ENCODE measurements around the gene TSC22D2. TPM values are rescaled to one million over a fixed set of nuclear protein-coding genes. Genes with fewer than 3 reads are reported as not detected.

The TSC22D2 gene
- polyA plus RNA-seq, 6 donors from 2014 or later, result 11.0 to 16.4 (median 14.0) TPM

- no peak overlapping the region for H3K27ac Mint-ChIP-seq
- peaks cover 0 to 6% (median 0%) of the 10 kb centered on the region in 3 donors for H3K4me1 Mint-ChIP-seq
- ATAC-seq (ENCODE audit: low read depth in 2 of 2), result no peak
- H3K9me3 Mint-ChIP-seq, result peaks cover 4 to 35% (median 18%) of the 10 kb centered on the region in 7 donors
- H3K36me3 Mint-ChIP-seq, result peaks cover 17 to 18% of the 10 kb centered on the region in 2 donors
- H3K27me3 Mint-ChIP-seq, result peaks cover 4 to 37% (median 20%) of the 10 kb centered on the region in 3 donors
- DNase-seq, result no peak
- H3K4me3 Mint-ChIP-seq, result no peak overlapping the region
Observed at GRCh38 chr3:150503402-150504099, 95.5 kb downstream of the TSC22D2 start.

DNA sequence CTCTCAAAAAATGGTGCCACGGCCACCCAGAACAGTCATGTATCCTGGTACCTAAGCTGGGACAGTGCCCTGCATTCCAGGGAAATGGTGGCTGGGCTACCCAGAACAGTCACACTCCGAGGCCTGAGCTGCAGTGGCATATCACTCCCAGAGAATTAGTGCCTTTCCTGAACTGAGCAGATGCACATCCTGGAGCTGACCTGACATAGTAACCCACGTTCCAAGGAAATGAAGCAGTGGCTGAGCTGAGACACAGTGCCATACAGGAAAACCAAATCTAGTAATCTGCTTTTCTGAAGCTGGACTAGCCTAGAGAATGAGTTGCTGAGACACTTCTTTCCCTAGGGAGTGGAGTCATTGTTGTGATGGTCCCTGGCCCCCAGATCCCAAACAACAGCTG lies 96.4 kb downstream of the TSC22D2 start:
- H3K27ac Mint-ChIP-seq, result no peak overlapping the region
- H3K27me3 Mint-ChIP-seq, result peaks cover 4 to 37% (median 20%) of the 10 kb centered on the region in 3 donors
- H3K36me3 Mint-ChIP-seq, result peaks cover 17 to 18% of the 10 kb centered on the region in 2 donors
- no peak for DNase-seq
- H3K4me1 Mint-ChIP-seq, result peaks cover 0 to 6% (median 0%) of the 10 kb centered on the region in 3 donors
- ATAC-seq (ENCODE audit: low read depth in 2 of 2), result no peak
- H3K4me3 Mint-ChIP-seq, result no peak overlapping the region
- H3K9me3 Mint-ChIP-seq, result peaks cover 4 to 31% (median 18%) of the 10 kb centered on the region in 7 donors

DNA sequence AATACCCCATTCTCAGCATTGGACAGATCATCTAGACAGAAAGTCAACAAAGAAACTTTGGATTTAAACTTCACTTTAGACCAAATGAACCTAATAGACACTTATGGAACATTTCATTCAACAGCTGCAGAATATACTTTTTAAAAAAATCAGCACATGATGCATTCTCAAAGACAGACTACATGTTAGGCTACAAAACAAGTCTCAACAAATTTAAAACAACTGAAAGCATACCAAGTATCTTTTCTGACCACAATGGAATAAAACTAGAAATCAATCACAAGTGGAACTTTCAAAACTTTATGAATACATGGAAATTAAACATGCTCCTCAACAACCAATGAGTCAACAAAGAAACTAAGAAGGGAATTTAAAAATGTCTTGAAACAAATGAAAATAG lies 100.3 kb downstream of the TSC22D2 start:
- H3K27ac Mint-ChIP-seq, result no peak overlapping the region
- peaks cover 10 to 37% (median 20%) of the 10 kb centered on the region in 3 donors for H3K27me3 Mint-ChIP-seq
- no peaks in the 10 kb centered on the region for H3K4me1 Mint-ChIP-seq

GRCh38 chr3:150509780-150510179 lies 101.7 kb downstream of the TSC22D2 start:
- peaks cover 10 to 28% (median 12%) of the 10 kb centered on the region in 3 donors for H3K27me3 Mint-ChIP-seq
- H3K4me1 Mint-ChIP-seq, result no peaks in the 10 kb centered on the region
- H3K27ac Mint-ChIP-seq, result no peak overlapping the region
- peaks cover 0 to 13% (median 5%) of the 10 kb centered on the region in 7 donors for H3K9me3 Mint-ChIP-seq
- no peak for DNase-seq
- ATAC-seq (ENCODE audit: low read depth in 2 of 2), result no peak
- H3K4me3 Mint-ChIP-seq, result no peak overlapping the region
- peaks cover 9 to 10% of the 10 kb centered on the region in 2 donors for H3K36me3 Mint-ChIP-seq

More for the DNA sequence above, 100.3 kb downstream of the TSC22D2 start:
- no peak for ATAC-seq (ENCODE audit: low read depth in 2 of 2)
- no peak overlapping the region for H3K4me3 Mint-ChIP-seq
- DNase-seq, result no peak
- H3K36me3 Mint-ChIP-seq, result peaks cover 9 to 10% of the 10 kb centered on the region in 2 donors
- H3K9me3 Mint-ChIP-seq, result peaks cover 0 to 13% (median 5%) of the 10 kb centered on the region in 7 donors

GRCh38 chr3:150511122-150511821 lies 103.2 kb downstream of the TSC22D2 start:
- H3K36me3 Mint-ChIP-seq, result peaks cover 9 to 10% of the 10 kb centered on the region in 2 donors
- H3K4me3 Mint-ChIP-seq, result no peak overlapping the region
- H3K27me3 Mint-ChIP-seq, result peaks cover 12 to 22% (median 12%) of the 10 kb centered on the region in 3 donors
- H3K9me3 Mint-ChIP-seq, result peaks cover 0 to 13% (median 7%) of the 10 kb centered on the region in 7 donors
- ATAC-seq (ENCODE audit: low read depth in 2 of 2), result no peak
- no peaks in the 10 kb centered on the region for H3K4me1 Mint-ChIP-seq
- no peak for DNase-seq
- no peak overlapping the region for H3K27ac Mint-ChIP-seq

DNA sequence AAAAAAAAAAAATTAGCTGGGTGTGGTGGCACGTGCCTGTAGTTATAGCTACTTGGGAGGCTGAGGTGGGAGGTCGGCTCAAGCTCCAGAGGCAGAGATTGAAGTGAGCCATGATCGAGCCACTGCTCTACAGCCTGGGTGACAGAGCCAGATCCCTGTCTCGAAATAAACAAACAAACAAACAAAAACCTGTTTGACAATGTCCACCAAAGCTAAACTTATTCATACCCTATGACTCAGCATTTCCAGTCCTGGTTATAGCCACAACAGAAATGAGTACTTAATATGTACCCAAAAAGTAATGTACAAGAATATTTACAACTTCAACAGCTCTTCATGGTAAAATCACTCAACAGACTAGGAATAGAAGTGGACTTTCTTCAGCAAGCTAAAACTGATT lies 107.1 kb downstream of the TSC22D2 start:
- DNase-seq (no peak), ATAC-seq (ENCODE audit: low read depth in 2 of 2) (no peak)
- H3K27ac Mint-ChIP-seq, result no peak overlapping the region

More for the DNA sequence above, 107.1 kb downstream of the TSC22D2 start:
- H3K27me3 Mint-ChIP-seq, result peaks cover 0 to 12% (median 5%) of the 10 kb centered on the region in 3 donors
- no peaks in the 10 kb centered on the region for H3K4me1 Mint-ChIP-seq
- no peak overlapping the region for H3K4me3 Mint-ChIP-seq
- H3K36me3 Mint-ChIP-seq, result peaks cover 0 to 5% of the 10 kb centered on the region in 2 donors
- peaks cover 0 to 21% (median 9%) of the 10 kb centered on the region in 7 donors for H3K9me3 Mint-ChIP-seq

Other genes starting within 250 kb of the TSC22D2 start
- 100 to 1,000 TPM in 4 of 6 donors, 10 to 100 TPM in 2; 82.5 to 115 (median 106) TPM for gene SERP1, start 138.2 kb downstream of the TSC22D2 start, polyA plus RNA-seq (ENCODE audit: low read depth in 6 of 6)
- gene EIF2A, start 138.5 kb downstream of the TSC22D2 start, polyA plus RNA-seq (ENCODE audit: low read depth in 6 of 6), result 10 to 100 TPM; 31.6 to 54.0 (median 42.9) TPM
- 100 to 1,000 TPM; 279 to 418 (median 299) TPM for gene SELENOT, start 195.0 kb downstream of the TSC22D2 start, polyA plus RNA-seq (ENCODE audit: low read depth in 6 of 6)

Data from naive B cell (primary cell).